Adrenal gland (tissue), 12 donors: ENCODE measurements around the gene IGF2R. TPM values are rescaled to one million over a fixed set of nuclear protein-coding genes. Genes with fewer than 3 reads are reported as not detected.

Experiments
- DNase-seq, 7 donors: peaks; one replicate each; pipeline ENCODE4 v3.0.0-alpha.2; 2019 to 2020
- H3K27ac ChIP-seq, 5 donors: fragments of 200-600 bp; sonication (generic) in 4 of 5; 1 replicate in 3 of 5; 2 replicates in 2 of 5; pipeline versions ENCODE4 v1.5.1 to v1.8.0; 2016 to 2020; ENCODE audit warnings: mild to moderate bottlenecking in 1 of 5
- H3K27me3 ChIP-seq: fragments of 200-600 bp; 2 replicates; pipeline ENCODE4 v1.8.0; 2021
- H3K36me3 ChIP-seq, 2 donors: fragments of 200-600 bp; replicated peaks in 1 of 2; 1 replicate in 1 of 2; 2 replicates in 1 of 2; pipeline versions ENCODE4 v1.5.1 to v1.8.0; 2018 to 2022
- H3K4me1 ChIP-seq, 2 donors: fragments of 200-600 bp; replicated peaks in 1 of 2; 1 replicate in 1 of 2; 2 replicates in 1 of 2; pipeline versions ENCODE4 v1.5.1 to v1.8.0; 2018 to 2021
- H3K4me3 ChIP-seq, 4 donors: fragments of 200-600 bp; sonication (generic) in 3 of 4; one replicate each; pipeline ENCODE4 v1.5.1; 2016 to 2018
- H3K9me3 ChIP-seq, 3 donors: fragments of 200-600 bp; sonication (generic) in 1 of 3; replicated peaks in 1 of 3; 1 replicate in 2 of 3; 2 replicates in 1 of 3; pipeline versions ENCODE4 v1.5.1 to v1.8.0; 2016 to 2021
- CTCF ChIP-seq, 6 experiments: fragments of 450-650 bp in 4 of 6; fragments of 200-600 bp in 2 of 6; sonication (generic) in 1 of 6; IDR thresholded peaks; 1 replicate in 5 of 6; 2 replicates in 1 of 6; pipeline versions ENCODE4 v1.5.1 to v1.8.0; 2016 to 2021; ENCODE audit warnings: antibody characterized with exemption in 6 of 6, mild to moderate bottlenecking in 2 of 6, moderate library complexity in 1 of 6
- POLR2A ChIP-seq, 2 donors: fragments of 450-650 bp; IDR thresholded peaks; one replicate each; pipeline ENCODE4 v1.6.1; 2017; ENCODE audit warnings: antibody characterized with exemption in 2 of 2, mild to moderate bottlenecking in 2 of 2, moderate library complexity in 1 of 2
- WGBS, 4 donors: extraction: QIAGEN DNeasy Blood & Tissue Kit in 2 of 4; methylation state at CpG; one replicate each; pipeline versions ENCODE4 v1.1.5 to v1.1.7; 2013 to 2017; 5-methylcytosine and 5-hydroxymethylcytosine counted together
- intact Hi-C, 2 donors: fragments of 100-400 bp; cut with DNase I; formaldehyde crosslinking; loops; one replicate each; pipeline versions ENCODE4 v1.14.1 to v1.15.0; 2022 to 2023
- polyA plus RNA-seq, 3 donors: library from polyadenylated mRNA; stranded (reverse); fragments of 200-250 nt in 2 of 3; fragments of 350-450 nt in 1 of 3; fragmentation: Illumina TruSeq in 1 of 3; extraction: RNeasy Lipid Tissue Mini Kit (QIAGEN cat#74804) in 1 of 3; gene quantifications; one replicate each; pipeline ENCODE4 v1.2.3, GENCODE V29; 2013 to 2014
- total RNA-seq, 9 donors: library from RNA; depleted of rRNA in 4 of 9; stranded (reverse); fragments of >200 nt in 4 of 9; fragments of 120-200 nt in 1 of 9; fragmentation: NEBNext Ultra II Directional in 1 of 9; extraction: Animal tissue kit (Norgen Biotek cat#: 25700) in 1 of 9; gene quantifications; one replicate each; pipeline versions ENCODE4 v1.1.0 to v1.2.4, GENCODE V29; 2013 to 2023
- donor health status: healthy with polysubstance abuse.
- donor health status: Bipolar disorder and iron deficiency.
- donor health status: DM: yes; HTN: yes; CAD: no.
- donor health status: DM: no; HTN: no; CAD: no.
- donor health status: DM: no; HTN: no; CAD: no.
- donor health status: DM: yes; HTN: yes; CAD: no.

IGF2R gene
- total and polyA plus RNA-seq, 12 donors: 17.1 to 154 (median 89.8) TPM

GRCh38 chr6:160121558-160121957, 152.7 kb downstream of the IGF2R start, which contains the start of gene SLC22A1:
Gene SLC22A1 (plus strand): TSS chr6:160121815. CDS start chr6:160121936, 121 bp downstream.
- DNase-seq: no peak
- Histone ChIP-seq H3K9me3 (no peaks in the 10 kb centered on the region), H3K4me1 (no peaks in the 10 kb centered on the region), H3K27ac (no peak within 1 kb of the TSS), H3K4me3 (no peak within 1 kb of the TSS), H3K27me3 (no peaks in the 10 kb centered on the region), H3K36me3 (no peaks in the 10 kb centered on the region)
- intact Hi-C loops: no loop called here
- WGBS, 4 donors: 86 to 90% (median 89%) methylated on average over 6 to 8 of the region's 8 CpGs
- no peak for TF ChIP-seq POLR2A (IDR thresholded peaks at IDR 0.05)
- TF ChIP-seq CTCF (IDR thresholded peaks at IDR 0.05): no peak

GRCh38 chr6:160121981-160122380, 153.1 kb downstream of the IGF2R start:
- Histone ChIP-seq H3K27ac (no peak overlapping the region), H3K4me3 (no peak overlapping the region), H3K36me3 (no peaks in the 10 kb centered on the region), H3K4me1 (no peaks in the 10 kb centered on the region), H3K9me3 (no peaks in the 10 kb centered on the region), H3K27me3 (no peaks in the 10 kb centered on the region)
- DNase-seq: no peak
- intact Hi-C loops: no loop called here
- WGBS, 4 donors: 94 to 100% (median 97%) methylated on average over 3 to 14 of the region's 14 CpGs
- TF ChIP-seq CTCF (IDR thresholded peaks at IDR 0.05): no peak
- TF ChIP-seq POLR2A (IDR thresholded peaks at IDR 0.05): no peak

GRCh38 chr6:160122744-160123143, 153.9 kb downstream of the IGF2R start:
- no peak for DNase-seq
- WGBS, 4 donors: 89 to 96% (median 96%) methylated on average over 5 of the region's 5 CpGs
- no peaks in the 10 kb centered on the region for H3K36me3 ChIP-seq
- H3K4me1 ChIP-seq: no peaks in the 10 kb centered on the region
- no peaks in the 10 kb centered on the region for H3K9me3 ChIP-seq
- intact Hi-C loops: no loop called here
- H3K27me3 ChIP-seq: no peaks in the 10 kb centered on the region
- TF ChIP-seq CTCF (IDR thresholded peaks at IDR 0.05): no peak
- no peak overlapping the region for H3K4me3 ChIP-seq
- no peak overlapping the region for H3K27ac ChIP-seq

- no peak for DNase-seq
- intact Hi-C loops: no loop called here
- no peak overlapping the region for H3K27ac ChIP-seq
- no peaks in the 10 kb centered on the region for H3K27me3 ChIP-seq
- WGBS, 4 donors: 89 to 96% (median 92%) methylated on average over 2 of the region's 2 CpGs
- TF ChIP-seq POLR2A (IDR thresholded peaks at IDR 0.05) (no peak), CTCF (IDR thresholded peaks at IDR 0.05) (no peak)
- H3K36me3 ChIP-seq: no peaks in the 10 kb centered on the region
- H3K9me3 ChIP-seq: no peaks in the 10 kb centered on the region
- H3K4me3 ChIP-seq: no peak overlapping the region
- H3K4me1 ChIP-seq: no peaks in the 10 kb centered on the region
These were observed 155.1 kb downstream of the IGF2R start for GRCh38 chr6:160124007-160124406.
